Measurements from ENCODE around the gene BARX2. TPM values are rescaled to one million over a fixed set of nuclear protein-coding genes. Genes with fewer than 3 reads are reported as not detected.

The BARX2 gene
- total RNA-seq, 4 donors from 2014 or later, result not detected

DNA sequence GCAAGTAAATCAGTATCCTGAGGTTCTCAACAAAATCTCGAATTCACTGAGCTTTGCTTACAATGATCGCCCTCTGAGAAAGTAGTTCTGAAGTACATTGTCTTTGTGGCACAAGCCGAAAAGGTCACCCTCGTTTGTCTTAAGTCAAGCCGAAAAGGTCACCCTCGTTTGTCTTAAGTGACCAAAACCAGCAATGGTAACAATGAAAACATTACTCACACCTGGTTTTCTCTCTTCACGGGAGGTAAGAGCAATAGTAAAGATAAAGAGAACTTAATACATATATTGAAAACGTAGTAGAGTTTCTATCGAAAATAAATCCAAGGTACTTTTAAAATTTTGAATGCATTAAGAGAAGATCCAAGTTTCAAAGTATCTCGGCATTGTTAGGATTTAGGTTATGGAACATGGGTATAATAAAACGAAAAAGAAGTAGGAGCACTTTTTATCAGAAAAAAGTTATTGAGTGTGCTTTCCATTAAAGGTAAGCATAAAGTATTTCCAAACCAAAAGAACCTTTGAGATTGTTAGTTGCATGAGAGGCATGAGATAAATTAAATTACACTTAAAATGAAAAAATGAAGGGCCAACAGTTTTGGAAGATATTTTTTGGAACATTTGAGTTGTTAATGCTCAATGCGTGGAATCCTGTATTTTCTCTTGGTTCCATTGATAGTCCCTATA, 1.2 kb downstream of the BARX2 start:
- Histone ChIP-seq H3K27ac (replicated peaks in 1 of 4) (no peak overlapping the region), H3K4me1 (peaks cover 22 to 44% (median 39%) of the 10 kb centered on the region in 4 donors), H3K4me3 (no peak overlapping the region), H3K9me3 (no peaks in the 10 kb centered on the region), H3K36me3 (no peaks in the 10 kb centered on the region), H3K27me3 (peaks cover 0 to 94% (median 33%) of the 10 kb centered on the region in 4 donors)
- no peak for TF ChIP-seq EP300 (IDR thresholded peaks at IDR 0.05)
- DNase-seq (ENCODE audit: extremely low spot score), result no peak
- intact Hi-C loops (cut with DNase I), result no loop called here
- WGBS, result 55% methylated on average over 12 of the region's 12 CpGs

GRCh38 chr11:129377739-129378138, 2.1 kb downstream of the BARX2 start:
- no peaks in the 10 kb centered on the region for H3K9me3 ChIP-seq
- intact Hi-C loops (cut with DNase I), result no loop called here
- WGBS, result 85% methylated on average over 7 of the region's 7 CpGs
- no peak for DNase-seq (ENCODE audit: extremely low spot score)
- TF ChIP-seq, protein P1, sequence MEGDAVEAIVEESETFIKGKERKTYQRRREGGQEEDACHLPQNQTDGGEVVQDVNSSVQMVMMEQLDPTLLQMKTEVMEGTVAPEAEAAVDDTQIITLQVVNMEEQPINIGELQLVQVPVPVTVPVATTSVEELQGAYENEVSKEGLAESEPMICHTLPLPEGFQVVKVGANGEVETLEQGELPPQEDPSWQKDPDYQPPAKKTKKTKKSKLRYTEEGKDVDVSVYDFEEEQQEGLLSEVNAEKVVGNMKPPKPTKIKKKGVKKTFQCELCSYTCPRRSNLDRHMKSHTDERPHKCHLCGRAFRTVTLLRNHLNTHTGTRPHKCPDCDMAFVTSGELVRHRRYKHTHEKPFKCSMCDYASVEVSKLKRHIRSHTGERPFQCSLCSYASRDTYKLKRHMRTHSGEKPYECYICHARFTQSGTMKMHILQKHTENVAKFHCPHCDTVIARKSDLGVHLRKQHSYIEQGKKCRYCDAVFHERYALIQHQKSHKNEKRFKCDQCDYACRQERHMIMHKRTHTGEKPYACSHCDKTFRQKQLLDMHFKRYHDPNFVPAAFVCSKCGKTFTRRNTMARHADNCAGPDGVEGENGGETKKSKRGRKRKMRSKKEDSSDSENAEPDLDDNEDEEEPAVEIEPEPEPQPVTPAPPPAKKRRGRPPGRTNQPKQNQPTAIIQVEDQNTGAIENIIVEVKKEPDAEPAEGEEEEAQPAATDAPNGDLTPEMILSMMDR (IDR thresholded peaks at IDR 0.05), result no peak
- TF ChIP-seq POLR2AphosphoS5 (IDR thresholded peaks at IDR 0.05) (no peak), POLR2A (IDR thresholded peaks at IDR 0.05; ENCODE audit: low read depth) (no peak)
- H3K36me3 ChIP-seq, result no peaks in the 10 kb centered on the region
- H3K4me3 ChIP-seq, result no peak overlapping the region
- H3K4me1 ChIP-seq, result peaks cover 22 to 37% (median 36%) of the 10 kb centered on the region in 4 donors
- H3K27me3 ChIP-seq, result peaks cover 0 to 94% (median 30%) of the 10 kb centered on the region in 4 donors
- H3K27ac ChIP-seq (replicated peaks in 1 of 4), result no peak overlapping the region

GRCh38 chr11:129380413-129380812, 4.8 kb downstream of the BARX2 start:
- intact Hi-C loops (cut with DNase I), result no loop called here
- Histone ChIP-seq H3K4me3 (no peak overlapping the region), H3K27me3 (peaks cover 0 to 88% (median 9%) of the 10 kb centered on the region in 4 donors), H3K27ac (replicated peaks in 1 of 4) (no peak overlapping the region), H3K4me1 (peaks cover 7 to 10% (median 10%) of the 10 kb centered on the region in 4 donors), H3K9me3 (no peaks in the 10 kb centered on the region), H3K36me3 (no peaks in the 10 kb centered on the region)
- 58% methylated on average over 2 of the region's 2 CpGs for WGBS
- TF ChIP-seq POLR2A (IDR thresholded peaks at IDR 0.05; ENCODE audit: low read depth) (no peak), EP300 (IDR thresholded peaks at IDR 0.05) (no peak), POLR2AphosphoS5 (IDR thresholded peaks at IDR 0.05) (no peak)
- TF ChIP-seq, protein P1 (IDR thresholded peaks at IDR 0.05), result no peak
- DNase-seq (ENCODE audit: extremely low spot score), result no peak

GRCh38 chr11:129382583-129382982, 6.9 kb downstream of the BARX2 start:
- TF ChIP-seq POLR2AphosphoS5 (IDR thresholded peaks at IDR 0.05), result no peak
- TF ChIP-seq EP300 (IDR thresholded peaks at IDR 0.05), result no peak
- TF ChIP-seq POLR2A (IDR thresholded peaks at IDR 0.05; ENCODE audit: low read depth), result no peak
- TF ChIP-seq, protein P1 (IDR thresholded peaks at IDR 0.05), result no peak

GRCh38 chr11:129383060-129383459, 7.4 kb downstream of the BARX2 start:
- H3K4me1 ChIP-seq, result no peaks in the 10 kb centered on the region

More at GRCh38 chr11:129382583-129382982, 6.9 kb downstream of the BARX2 start:
- Histone ChIP-seq H3K4me1 (no peaks in the 10 kb centered on the region), H3K36me3 (no peaks in the 10 kb centered on the region), H3K27me3 (peaks cover 0 to 80% (median 2%) of the 10 kb centered on the region in 4 donors), H3K27ac (replicated peaks in 1 of 4) (no peak overlapping the region), H3K9me3 (no peaks in the 10 kb centered on the region), H3K4me3 (no peak overlapping the region)
- intact Hi-C loops (cut with DNase I), result no loop called here
- WGBS, result 63% methylated on average over 7 of the region's 7 CpGs
- DNase-seq (ENCODE audit: extremely low spot score), result no peak

More at GRCh38 chr11:129383060-129383459, 7.4 kb downstream of the BARX2 start:
- no peak for TF ChIP-seq EP300 (IDR thresholded peaks at IDR 0.05)
- TF ChIP-seq POLR2A (IDR thresholded peaks at IDR 0.05; ENCODE audit: low read depth), result no peak
- no peak for TF ChIP-seq POLR2AphosphoS5 (IDR thresholded peaks at IDR 0.05)
- TF ChIP-seq, protein P1 (IDR thresholded peaks at IDR 0.05), result no peak
- intact Hi-C loops (cut with DNase I), result no loop called here
- no peak overlapping the region for H3K4me3 ChIP-seq
- no peak overlapping the region for H3K27ac ChIP-seq (replicated peaks in 1 of 4)
- H3K27me3 ChIP-seq, result peaks cover 0 to 79% (median 2%) of the 10 kb centered on the region in 4 donors
- H3K9me3 ChIP-seq, result no peaks in the 10 kb centered on the region
- no peak for DNase-seq (ENCODE audit: extremely low spot score)
- no peaks in the 10 kb centered on the region for H3K36me3 ChIP-seq
- 67% methylated on average over 3 of the region's 3 CpGs for WGBS

All from esophagus muscularis mucosa (tissue), 4 donors.